ENCODE data around the gene KRTAP9-9.
"Not testable (repeated sequence)": the region's sequence is repeated elsewhere in the genome, so short reads cannot be mapped to it uniquely, and the experiment has no call there.

Gene KRTAP9-9

DNA sequence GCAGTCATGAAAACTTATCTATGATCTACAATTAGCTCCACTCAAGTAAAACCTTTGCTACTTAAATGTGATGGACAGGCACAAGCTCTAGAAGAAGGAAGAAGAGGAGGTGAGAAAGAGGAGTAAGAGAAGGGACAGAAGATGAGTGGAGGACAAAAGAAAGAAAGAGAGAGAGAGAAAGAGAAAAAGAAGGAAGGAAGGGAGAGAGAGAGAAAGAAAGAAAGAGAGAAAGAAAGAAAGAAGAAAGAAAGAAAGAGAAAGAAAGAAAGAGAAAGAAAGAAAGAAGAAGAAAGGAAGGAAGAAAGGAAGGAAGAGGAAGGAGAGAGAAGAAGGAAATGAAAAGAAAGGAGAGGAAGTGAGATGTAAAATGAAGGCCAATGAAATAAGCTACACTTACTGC is 25.1 kb upstream of the KRTAP9-9 start:
- H3K4me3 ChIP-seq (ENCODE audit: low read depth, low read length): no peak overlapping the region
- no peak for TF ChIP-seq CTCF (IDR thresholded peaks at IDR 0.05; ENCODE audit: low read depth, low read length, missing control alignments)
- no peak for DNase-seq (ENCODE audit: low read depth)
- in situ Hi-C loops (cut with HindIII; ENCODE audit: low sequenced_read_pairs): no loop called here

DNA sequence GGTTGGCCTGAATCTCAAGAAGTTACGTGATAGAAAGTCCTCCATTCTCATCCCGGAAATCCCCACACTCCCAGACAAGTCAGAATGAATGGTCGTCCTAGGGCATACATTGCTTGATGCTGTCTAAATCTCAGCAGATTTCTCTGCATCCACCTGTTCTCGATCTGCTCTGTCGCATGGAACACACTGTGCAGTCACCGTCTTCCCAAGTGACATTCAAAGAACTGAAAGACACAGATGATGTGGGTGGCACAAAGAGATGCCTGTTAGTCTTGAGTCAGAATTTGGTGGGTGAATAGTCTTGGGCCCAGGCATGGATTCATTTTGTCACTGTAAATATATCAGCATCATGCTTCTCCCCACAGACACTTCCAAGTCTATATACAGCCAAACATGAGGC is 23.5 kb upstream of the KRTAP9-9 start:
- in situ Hi-C loops (cut with HindIII; ENCODE audit: low sequenced_read_pairs): no loop called here
- TF ChIP-seq CTCF (IDR thresholded peaks at IDR 0.05; ENCODE audit: low read depth, low read length, missing control alignments): no peak
- H3K4me3 ChIP-seq (ENCODE audit: low read depth, low read length): no peak overlapping the region
- DNase-seq (ENCODE audit: low read depth): no peak

- H3K4me3 ChIP-seq (ENCODE audit: low read depth, low read length); DNase-seq (ENCODE audit: low read depth): not testable (repeated sequence)
Observed at GRCh38 chr17:41232399-41233105, 22.6 kb upstream of the KRTAP9-9 start, which contains the start of gene KRTAP9-3. TSS of gene KRTAP9-3 (plus strand) at chr17:41232449. CDS start at chr17:41232502, 53 bp downstream.

DNA sequence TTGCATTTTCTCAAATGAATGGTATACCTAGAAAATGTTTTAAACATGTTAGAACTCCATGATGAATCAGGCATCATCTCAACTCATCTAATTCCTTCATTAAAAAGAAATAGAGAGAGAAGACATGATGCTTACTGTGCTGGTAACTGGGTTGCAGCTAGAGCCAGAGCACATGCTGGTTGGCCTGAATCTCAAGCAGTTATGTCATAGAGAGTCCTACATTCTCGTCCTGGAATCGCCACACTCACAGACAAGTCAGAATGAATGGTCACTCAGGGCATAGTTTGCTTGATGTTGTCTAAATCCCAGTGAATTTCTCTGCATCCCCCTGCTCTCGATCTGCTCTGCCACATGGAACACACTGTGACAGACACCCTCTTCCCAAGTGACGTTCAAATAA is 18.1 kb upstream of the KRTAP9-9 start:
- in situ Hi-C loops (cut with HindIII; ENCODE audit: low sequenced_read_pairs); DNase-seq (ENCODE audit: low read depth); H3K4me3 ChIP-seq (ENCODE audit: low read depth, low read length): not testable (repeated sequence)

More at GRCh38 chr17:41232399-41233105, 22.6 kb upstream of the KRTAP9-9 start, which contains the start of gene KRTAP9-3:
- in situ Hi-C loops (cut with HindIII; ENCODE audit: low sequenced_read_pairs): not testable (repeated sequence)

DNA sequence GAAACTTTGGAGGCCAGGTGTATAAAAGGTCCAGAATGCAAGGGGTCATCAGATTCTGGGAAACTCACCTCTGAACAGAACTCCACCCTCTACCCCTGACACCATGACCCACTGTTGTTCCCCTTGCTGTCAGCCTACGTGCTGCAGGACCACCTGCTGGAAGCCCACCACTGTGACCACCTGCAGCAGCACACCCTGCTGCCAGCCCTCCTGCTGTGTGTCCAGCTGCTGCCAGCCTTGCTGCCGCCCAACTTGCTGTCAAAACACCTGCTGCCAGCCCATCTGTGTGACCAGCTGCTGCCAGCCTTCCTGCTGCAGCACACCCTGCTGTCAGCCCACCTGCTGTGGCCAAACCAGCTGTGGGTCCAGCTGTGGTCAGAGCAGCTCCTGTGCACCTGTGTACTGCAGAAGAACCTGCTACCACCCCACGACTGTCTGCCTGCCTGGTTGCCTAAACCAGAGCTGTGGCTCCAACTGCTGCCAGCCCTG is 17.2 kb upstream of the KRTAP9-9 start, which contains the start of gene KRTAP9-8:
KRTAP9-8 (plus strand) TSS at position 51 of the 489 bp plus-strand sequence; CDS start at position 104, 53 bp downstream.
- DNase-seq (ENCODE audit: low read depth); in situ Hi-C loops (cut with HindIII; ENCODE audit: low sequenced_read_pairs): not testable (repeated sequence)

GRCh38 chr17:41246995-41247787 is 8.0 kb upstream of the KRTAP9-9 start:
- DNase-seq (ENCODE audit: low read depth); in situ Hi-C loops (cut with HindIII; ENCODE audit: low sequenced_read_pairs): not testable (repeated sequence)

More for the DNA sequence above, 17.2 kb upstream of the KRTAP9-9 start, which contains the start of gene KRTAP9-8:
- not testable (repeated sequence) for H3K4me3 ChIP-seq (ENCODE audit: low read depth, low read length)

DNA sequence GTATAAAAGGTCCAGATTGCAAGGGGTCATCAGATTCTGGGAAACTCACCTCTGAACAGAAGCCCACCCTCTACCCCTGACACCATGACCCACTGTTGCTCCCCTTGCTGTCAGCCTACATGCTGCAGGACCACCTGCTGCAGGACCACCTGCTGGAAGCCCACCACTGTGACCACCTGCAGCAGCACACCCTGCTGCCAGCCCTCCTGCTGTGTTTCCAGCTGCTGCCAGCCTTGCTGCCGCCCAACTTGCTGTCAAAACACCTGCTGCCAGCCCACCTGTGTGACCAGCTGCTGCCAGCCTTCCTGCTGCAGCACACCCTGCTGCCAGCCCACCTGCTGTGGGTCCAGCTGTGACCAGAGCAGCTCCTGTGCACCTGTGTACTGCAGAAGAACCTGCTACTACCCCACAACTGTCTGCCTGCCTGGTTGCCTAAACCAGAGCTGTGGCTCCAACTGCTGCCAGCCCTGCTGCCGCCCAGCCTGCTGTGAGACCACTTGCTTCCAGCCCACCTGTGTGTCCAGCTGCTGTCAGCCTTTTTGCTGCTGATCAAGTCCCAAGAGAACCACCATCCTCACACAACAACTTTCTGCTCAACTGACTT is 5.4 kb upstream of the KRTAP9-9 start, which contains the start of gene KRTAP9-4:
KRTAP9-4 (plus strand) TSS at position 51 of the 604 bp plus-strand sequence; CDS start at position 85, 34 bp downstream.
- H3K4me3 ChIP-seq (ENCODE audit: low read depth, low read length); DNase-seq (ENCODE audit: low read depth); in situ Hi-C loops (cut with HindIII; ENCODE audit: low sequenced_read_pairs): not testable (repeated sequence)

More at GRCh38 chr17:41246995-41247787, 8.0 kb upstream of the KRTAP9-9 start:
- H3K4me3 ChIP-seq (ENCODE audit: low read depth, low read length): not testable (repeated sequence)

- no peak for DNase-seq (ENCODE audit: low read depth)
- TF ChIP-seq CTCF (IDR thresholded peaks at IDR 0.05; ENCODE audit: low read depth, low read length, missing control alignments): no peak
- no peak overlapping the region for H3K4me3 ChIP-seq (ENCODE audit: low read depth, low read length)
- in situ Hi-C loops (cut with HindIII; ENCODE audit: low sequenced_read_pairs): no loop called here
Observed at GRCh38 chr17:41251261-41251660, 3.9 kb upstream of the KRTAP9-9 start.

All from astrocyte of the cerebellum (primary cell).